BLaER1 treated with 17β-estradiol and CSF1 and Interleukin-3, amounts not matched to agents 10 nM and 100 nM (cell line): ENCODE data around the gene GAMT.

Experiments used
- H3K27ac ChIP-seq, 11 experiments: shearing (Covaris generic); formaldehyde crosslinking; 2 replicates each; pipeline ENCODE4 v1.8.1; 2022
- H3K27me3 ChIP-seq, 11 experiments: shearing (Covaris generic); formaldehyde crosslinking; 2 replicates each; pipeline ENCODE4 v1.8.1; 2022
- H3K36me3 ChIP-seq, 11 experiments: shearing (Covaris generic); formaldehyde crosslinking; 2 replicates each; pipeline ENCODE4 v1.8.1; 2022
- H3K4me1 ChIP-seq, 10 experiments: shearing (Covaris generic); formaldehyde crosslinking; 2 replicates each; pipeline ENCODE4 v1.8.1; 2022
- H3K4me2 ChIP-seq, 11 experiments: shearing (Covaris generic); formaldehyde crosslinking; 2 replicates each; pipeline ENCODE4 v1.8.1; 2022
- H3K4me3 ChIP-seq, 10 experiments: shearing (Covaris generic); formaldehyde crosslinking; 2 replicates each; pipeline ENCODE4 v1.8.1; 2022
- H3K9ac ChIP-seq, 11 experiments: shearing (Covaris generic); formaldehyde crosslinking; 2 replicates each; pipeline ENCODE4 v1.8.1; 2022
- H3K9me3 ChIP-seq, 11 experiments: shearing (Covaris generic); formaldehyde crosslinking; replicated peaks in 1 of 11; 2 replicates each; pipeline ENCODE4 v1.8.1; 2022
- H4K20me1 ChIP-seq, 11 experiments: shearing (Covaris generic); formaldehyde crosslinking; 2 replicates each; pipeline ENCODE4 v1.8.1; 2022
- Cebpa-rat ChIP-seq, 11 experiments: shearing (Covaris generic); IDR thresholded peaks; 2 replicates each; pipeline ENCODE4 v1.8.1; 2022

GAMT gene

GRCh38 chr19:1410789-1411188, 9.4 kb upstream of the GAMT start:
- Histone ChIP-seq H3K9me3 (no peaks in the 10 kb centered on the region), H3K4me1 (peaks cover 50 to 81% (median 70%) of the 10 kb centered on the region in 10 experiments), H3K27ac (peak overlapping the region in 9 of 11 experiments; percentile 16 to 100 (median 100); a peak in 15 of 22 replicates), H3K4me2 (peak overlapping the region; percentile 94 to 99 (median 96)), H3K27me3 (no peaks in the 10 kb centered on the region), H3K9ac (peak overlapping the region; percentile 100; a peak in 21 of 22 replicates), H4K20me1 (peaks cover 74 to 78% (median 75%) of the 10 kb centered on the region in 11 experiments), H3K36me3 (peaks cover 32 to 71% (median 65%) of the 10 kb centered on the region in 11 experiments), H3K4me3 (peak overlapping the region in 4 of 10 experiments; percentile 98 to 100 (median 100); a peak in 5 of 20 replicates)
- no peak for TF ChIP-seq Cebpa-rat (IDR thresholded peaks at IDR 0.05)

DNA sequence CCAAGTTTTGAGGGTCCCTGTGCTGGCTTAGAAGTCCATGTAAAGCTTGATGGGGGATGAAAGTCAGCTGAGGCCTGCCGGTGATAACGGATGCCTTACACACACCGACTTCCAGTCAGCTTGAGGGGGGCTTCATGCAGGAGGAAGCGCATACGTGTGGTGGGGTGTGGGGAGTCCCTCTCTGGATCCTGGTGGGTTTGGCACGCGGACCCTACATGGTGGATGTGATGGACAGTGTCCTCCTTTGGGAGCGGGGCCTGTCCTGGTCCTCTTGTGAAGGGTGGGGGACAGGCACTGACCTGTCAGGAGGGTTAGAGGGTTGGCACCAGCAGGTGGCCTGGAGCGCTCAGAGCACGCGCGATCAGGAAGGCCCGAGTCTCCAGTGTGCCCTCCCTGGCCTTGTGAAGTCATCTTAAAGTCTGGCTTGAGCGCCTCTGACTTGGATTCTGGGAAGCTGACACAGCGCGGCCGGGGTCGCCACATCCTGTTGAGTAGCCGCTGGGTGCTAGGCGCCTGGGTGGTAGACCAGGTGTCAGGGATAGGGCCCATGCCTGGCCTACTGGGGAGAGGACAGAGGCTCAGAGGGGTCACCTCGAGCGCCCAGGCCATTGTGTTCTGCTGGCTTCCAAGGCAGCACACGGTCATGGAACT, 8.9 kb upstream of the GAMT start:
- Histone ChIP-seq H3K4me3 (peak overlapping the region; percentile 95 to 100 (median 100); a peak in 16 of 20 replicates), H3K27me3 (no peaks in the 10 kb centered on the region), H3K36me3 (peaks cover 32 to 66% (median 59%) of the 10 kb centered on the region in 11 experiments), H3K9ac (peak overlapping the region; percentile 100), H3K27ac (peak overlapping the region in 9 of 11 experiments; percentile 16 to 100 (median 100); a peak in 17 of 22 replicates), H3K4me2 (peak overlapping the region; percentile 94 to 99 (median 96)), H4K20me1 (peaks cover 68 to 73% (median 69%) of the 10 kb centered on the region in 11 experiments), H3K4me1 (peaks cover 48 to 77% (median 66%) of the 10 kb centered on the region in 10 experiments), H3K9me3 (no peaks in the 10 kb centered on the region)
- TF ChIP-seq Cebpa-rat (IDR thresholded peaks at IDR 0.05) = no peak

- Histone ChIP-seq H4K20me1 (peaks cover 60 to 64% (median 61%) of the 10 kb centered on the region in 11 experiments), H3K4me1 (peaks cover 52 to 77% (median 66%) of the 10 kb centered on the region in 10 experiments), H3K27ac (peak overlapping the region; percentile 98 to 100 (median 100); a peak in 21 of 22 replicates), H3K9ac (peak overlapping the region; percentile 100), H3K4me2 (peak overlapping the region; percentile 94 to 99 (median 96)), H3K27me3 (no peaks in the 10 kb centered on the region), H3K4me3 (peak overlapping the region; percentile 95 to 100 (median 100)), H3K9me3 (no peaks in the 10 kb centered on the region), H3K36me3 (peaks cover 32 to 57% (median 54%) of the 10 kb centered on the region in 11 experiments)
- TF ChIP-seq Cebpa-rat (IDR thresholded peaks at IDR 0.05) = no peak
Observed at GRCh38 chr19:1409204-1410005, 8.1 kb upstream of the GAMT start.

- no peaks in the 10 kb centered on the region for H3K27me3 ChIP-seq
- H3K9ac ChIP-seq = peak overlapping the region; percentile 100
- peak overlapping the region; percentile 94 to 99 (median 96) for H3K4me2 ChIP-seq
- H3K4me3 ChIP-seq = peak overlapping the region; percentile 95 to 100 (median 100)
- peaks cover 29 to 49% (median 46%) of the 10 kb centered on the region in 11 experiments for H3K36me3 ChIP-seq
- peaks cover 51 to 55% (median 52%) of the 10 kb centered on the region in 11 experiments for H4K20me1 ChIP-seq
- TF ChIP-seq Cebpa-rat (IDR thresholded peaks at IDR 0.05) = no peak
- no peaks in the 10 kb centered on the region for H3K9me3 ChIP-seq
- H3K4me1 ChIP-seq = peaks cover 57 to 77% (median 68%) of the 10 kb centered on the region in 10 experiments
- H3K27ac ChIP-seq = peak overlapping the region; percentile 98 to 100 (median 100)
Observed at GRCh38 chr19:1408300-1409203, 7.2 kb upstream of the GAMT start.

DNA sequence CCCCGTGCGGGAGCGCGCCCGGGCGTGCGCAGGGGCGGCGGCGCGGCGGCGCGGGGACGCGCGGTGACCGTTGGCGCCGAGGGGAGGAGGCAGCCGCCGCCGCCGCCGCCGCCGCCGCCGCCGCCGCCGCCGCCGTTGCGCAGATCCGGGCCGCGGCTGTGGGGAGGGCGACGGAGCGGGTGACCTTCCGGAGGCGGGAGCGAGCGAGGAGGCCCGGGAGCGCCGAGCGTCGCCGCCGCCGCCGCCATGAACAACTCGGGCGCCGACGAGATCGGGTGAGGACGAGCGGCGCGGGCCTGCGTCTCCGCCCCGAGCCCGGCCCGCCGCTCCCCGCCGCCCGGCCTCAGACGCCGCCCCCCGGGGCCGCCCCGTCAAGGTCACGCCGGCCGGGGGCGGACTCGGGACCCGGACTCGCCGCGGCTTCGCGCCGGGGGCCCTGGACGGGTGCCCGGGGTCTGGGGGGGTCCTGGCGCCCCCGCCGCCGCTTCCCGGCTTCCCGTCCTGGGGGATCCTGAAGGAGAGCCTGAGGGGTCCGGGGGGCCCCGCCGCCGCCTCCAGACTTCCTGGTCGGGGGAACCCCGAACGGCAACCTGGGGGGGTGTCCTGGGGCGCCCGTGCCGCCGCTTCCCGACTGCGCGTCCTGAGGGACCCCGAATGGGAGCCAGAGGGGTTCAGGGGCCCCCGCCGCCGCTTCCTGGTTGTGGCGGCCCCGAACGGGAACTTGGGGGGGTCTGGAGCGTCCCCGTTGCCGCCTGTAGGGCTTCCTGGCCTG, 6.4 kb upstream of the GAMT start, which contains the start of gene DAZAP1:
Gene DAZAP1 (plus strand): TSS at position 59 of the 772 bp plus-strand sequence. CDS start 188 bp downstream, at position 247.
- H3K36me3 ChIP-seq = peaks cover 20 to 40% (median 38%) of the 10 kb centered on the region in 11 experiments

GRCh38 chr19:1406774-1407527, 5.6 kb upstream of the GAMT start:
- Histone ChIP-seq H3K4me3 (peak overlapping the region; percentile 51 to 100 (median 100)), H3K36me3 (peaks cover 13 to 33% (median 30%) of the 10 kb centered on the region in 11 experiments; a peak in 21 of 22 replicates), H4K20me1 (peaks cover 35 to 39% (median 36%) of the 10 kb centered on the region in 11 experiments), H3K4me1 (peaks cover 65 to 79% (median 75%) of the 10 kb centered on the region in 10 experiments), H3K4me2 (peak overlapping the region; percentile 57 to 89 (median 75)), H3K27me3 (no peaks in the 10 kb centered on the region), H3K9me3 (no peaks in the 10 kb centered on the region), H3K9ac (peak overlapping the region; percentile 100), H3K27ac (peak overlapping the region; percentile 98 to 100 (median 100); a peak in 21 of 22 replicates)
- no peak for TF ChIP-seq Cebpa-rat (IDR thresholded peaks at IDR 0.05)

More for the DNA sequence above, 6.4 kb upstream of the GAMT start, which contains the start of gene DAZAP1:
- H3K9ac ChIP-seq = peak within 1 kb of the TSS; percentile 100
- peaks cover 43 to 47% (median 44%) of the 10 kb centered on the region in 11 experiments for H4K20me1 ChIP-seq
- peaks cover 65 to 78% (median 72%) of the 10 kb centered on the region in 10 experiments for H3K4me1 ChIP-seq
- H3K4me2 ChIP-seq = peak within 1 kb of the TSS; percentile 94 to 99 (median 96)
- no peaks in the 10 kb centered on the region for H3K27me3 ChIP-seq
- no peak for TF ChIP-seq Cebpa-rat (IDR thresholded peaks at IDR 0.05)
- H3K9me3 ChIP-seq = no peaks in the 10 kb centered on the region
- peak within 1 kb of the TSS; percentile 95 to 100 (median 100) for H3K4me3 ChIP-seq
- peak within 1 kb of the TSS; percentile 98 to 100 (median 100) for H3K27ac ChIP-seq
